Measurements from ENCODE around the gene IHH.

The IHH gene

GRCh38 chr2:219027511-219028055 lies 33.1 kb downstream of the IHH start:
- no peak for TF ChIP-seq CTCF (IDR thresholded peaks at IDR 0.05; ENCODE audit: low read depth, low read length)
- no peak overlapping the region for H3K4me3 ChIP-seq (ENCODE audit: low read depth, low read length)
- in situ Hi-C loops (cut with HindIII; ENCODE audit: low sequenced_read_pairs) = no loop called here
- no peak for DNase-seq (ENCODE audit: low read depth, low spot score)

GRCh38 chr2:219026946-219027345 lies 33.8 kb downstream of the IHH start:
- in situ Hi-C loops (cut with HindIII; ENCODE audit: low sequenced_read_pairs) = no loop called here
- DNase-seq (ENCODE audit: low read depth, low spot score) = no peak
- TF ChIP-seq CTCF (IDR thresholded peaks at IDR 0.05; ENCODE audit: low read depth, low read length) = no peak
- no peak overlapping the region for H3K4me3 ChIP-seq (ENCODE audit: low read depth, low read length)

GRCh38 chr2:219025637-219026585 lies 34.8 kb downstream of the IHH start:
- no peak for DNase-seq (ENCODE audit: low read depth, low spot score)
- no peak overlapping the region for H3K4me3 ChIP-seq (ENCODE audit: low read depth, low read length)
- in situ Hi-C loops (cut with HindIII; ENCODE audit: low sequenced_read_pairs) = no loop called here
- TF ChIP-seq CTCF (IDR thresholded peaks at IDR 0.05; ENCODE audit: low read depth, low read length) = no peak

- in situ Hi-C loops (cut with HindIII; ENCODE audit: low sequenced_read_pairs) = no loop called here
- no peak for DNase-seq (ENCODE audit: low read depth, low spot score)
- no peak for TF ChIP-seq CTCF (IDR thresholded peaks at IDR 0.05; ENCODE audit: low read depth, low read length)
- no peak overlapping the region for H3K4me3 ChIP-seq (ENCODE audit: low read depth, low read length)
Measured at GRCh38 chr2:219024059-219024458, 36.7 kb downstream of the IHH start.

GRCh38 chr2:219023045-219023605 lies 37.6 kb downstream of the IHH start:
- no peak for TF ChIP-seq CTCF (IDR thresholded peaks at IDR 0.05; ENCODE audit: low read depth, low read length)
- no peak for DNase-seq (ENCODE audit: low read depth, low spot score)
- in situ Hi-C loops (cut with HindIII; ENCODE audit: low sequenced_read_pairs) = no loop called here
- H3K4me3 ChIP-seq (ENCODE audit: low read depth, low read length) = no peak overlapping the region

- H3K4me3 ChIP-seq (ENCODE audit: low read depth, low read length) = no peak overlapping the region
- no peak for DNase-seq (ENCODE audit: low read depth, low spot score)
- TF ChIP-seq CTCF (IDR thresholded peaks at IDR 0.05; ENCODE audit: low read depth, low read length) = no peak
- in situ Hi-C loops (cut with HindIII; ENCODE audit: low sequenced_read_pairs) = no loop called here
Measured at GRCh38 chr2:219022616-219023015, 38.1 kb downstream of the IHH start.

Data from astrocyte of the spinal cord (primary cell).